GM19035 (cell line): Measurements from ENCODE around the gene BLNK.
A peak's percentile ranks its signal among the peaks of the same experiment; 100 is the strongest.

Source experiments
- ATAC-seq: cut with Tn5 transposase; IDR thresholded peaks from one replicate; pipeline ENCODE4 v1.9.1; 2021; ENCODE audit not compliant: unreplicated experiment

The BLNK gene

DNA sequence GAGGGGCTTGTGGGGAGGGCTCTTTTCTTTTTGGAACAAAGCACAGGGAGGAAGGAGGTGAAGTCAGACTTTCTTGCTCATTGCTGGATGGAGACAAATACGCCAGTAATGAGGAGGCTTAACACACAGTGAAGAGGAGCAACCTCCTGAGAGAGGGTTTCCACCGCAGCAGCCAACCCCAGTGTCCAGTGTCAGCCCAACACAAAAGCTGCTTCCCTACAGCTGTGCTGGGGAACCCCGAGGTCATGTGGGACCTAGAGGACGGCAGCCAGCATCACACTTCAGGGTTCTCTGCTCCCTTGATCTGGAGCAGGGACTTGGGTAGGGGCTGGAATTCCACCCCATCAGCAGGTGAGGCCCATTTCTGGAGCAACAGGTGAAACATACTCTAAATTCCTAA lies 7.7 kb downstream of the BLNK start:
- ATAC-seq, result no peak

DNA sequence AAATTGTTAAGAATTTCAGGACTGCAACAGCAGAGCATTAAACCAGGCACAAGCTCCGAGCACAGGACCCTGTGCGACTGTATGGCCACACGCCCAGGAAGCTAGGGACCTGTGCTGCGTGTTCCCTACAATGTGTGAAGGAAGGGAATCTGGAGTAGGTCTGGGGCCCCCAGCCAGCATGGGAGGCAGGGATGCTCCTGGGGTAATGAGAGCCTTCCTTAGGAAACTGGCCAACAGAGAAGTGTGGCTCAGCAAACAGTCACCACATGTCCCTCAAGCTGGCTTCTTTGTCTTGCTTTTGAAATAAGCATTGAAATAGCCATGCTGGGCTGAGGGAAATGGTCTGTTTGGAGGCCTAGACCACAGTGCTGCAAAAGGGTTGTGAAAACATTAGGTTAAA lies 8.2 kb downstream of the BLNK start:
- no peak for ATAC-seq

DNA sequence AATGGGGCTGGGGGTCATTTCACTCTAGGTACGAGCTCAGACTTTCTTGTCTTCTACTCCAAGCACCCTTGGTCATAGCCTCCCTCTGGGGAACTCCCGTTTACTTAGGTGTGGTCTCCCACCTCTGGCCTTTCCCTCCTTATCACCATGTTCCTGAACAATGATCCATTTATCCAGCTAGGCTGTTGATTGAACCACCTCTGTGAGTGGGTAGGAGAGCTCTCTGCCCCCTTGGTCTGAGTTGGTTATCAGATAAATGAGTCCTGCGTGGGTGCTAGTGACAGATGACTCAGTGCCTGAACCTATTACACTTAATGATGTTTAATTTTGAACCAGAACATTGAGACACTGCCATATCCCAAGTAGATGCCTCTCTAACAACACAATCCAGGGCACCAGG lies 9.4 kb downstream of the BLNK start:
- no peak for ATAC-seq

DNA sequence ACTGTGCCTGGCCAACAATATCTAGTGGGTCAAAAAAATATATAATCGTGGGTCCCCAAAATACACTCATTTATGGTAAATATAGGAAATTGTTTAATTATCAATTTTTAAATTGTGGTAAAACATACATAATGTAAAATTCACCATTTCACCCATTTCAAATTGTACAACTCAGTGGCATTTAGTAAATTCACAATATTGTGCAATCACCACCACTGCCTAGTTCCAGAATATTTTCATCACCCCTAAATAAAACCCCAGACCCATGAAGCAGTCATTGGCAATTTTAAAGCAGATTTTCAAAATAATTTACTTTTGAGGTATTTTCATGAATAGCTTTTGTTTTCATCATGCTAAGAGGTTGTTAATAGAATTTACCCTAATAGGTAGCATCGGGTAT lies 10.2 kb downstream of the BLNK start:
- no peak for ATAC-seq

DNA sequence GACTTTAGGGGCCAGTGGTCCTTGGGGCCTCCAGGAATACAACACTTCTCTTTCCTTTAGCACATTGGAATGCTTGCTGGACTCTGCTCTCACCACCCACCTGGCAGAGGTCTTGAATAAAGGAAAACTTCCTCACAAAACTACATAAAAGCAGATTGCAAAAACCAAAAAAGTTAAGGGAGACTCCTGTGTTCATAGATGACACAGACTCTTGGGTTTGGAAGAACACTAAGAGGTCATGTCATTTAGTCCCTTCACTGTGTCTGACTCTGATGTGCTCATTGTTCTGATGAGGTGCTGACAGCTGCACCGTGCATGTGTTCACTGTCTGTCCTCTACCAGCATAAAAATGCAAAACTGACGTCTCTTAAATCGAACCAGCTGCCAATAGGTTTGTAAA lies 11.4 kb downstream of the BLNK start:
- ATAC-seq, result no peak

DNA sequence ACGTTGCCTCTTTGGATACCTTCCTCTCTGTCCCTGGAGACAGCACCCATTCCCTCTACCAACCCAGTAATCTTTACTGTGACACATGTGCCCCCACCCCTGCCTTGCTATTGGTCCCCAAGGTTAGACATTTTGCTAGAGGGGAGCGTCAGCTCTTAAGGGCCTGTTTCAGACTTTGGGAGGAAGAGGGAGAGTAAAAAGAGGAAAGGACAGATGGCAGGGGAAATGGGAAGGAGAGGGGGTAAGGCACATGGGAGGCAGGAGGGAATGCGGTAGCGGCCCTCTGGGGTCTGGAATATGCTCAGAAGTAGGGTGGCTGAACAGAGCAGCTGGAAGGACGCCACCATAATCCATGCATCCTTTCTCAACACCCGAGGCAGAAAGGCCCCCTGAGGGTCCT lies 12.2 kb downstream of the BLNK start:
- ATAC-seq, result no peak

DNA sequence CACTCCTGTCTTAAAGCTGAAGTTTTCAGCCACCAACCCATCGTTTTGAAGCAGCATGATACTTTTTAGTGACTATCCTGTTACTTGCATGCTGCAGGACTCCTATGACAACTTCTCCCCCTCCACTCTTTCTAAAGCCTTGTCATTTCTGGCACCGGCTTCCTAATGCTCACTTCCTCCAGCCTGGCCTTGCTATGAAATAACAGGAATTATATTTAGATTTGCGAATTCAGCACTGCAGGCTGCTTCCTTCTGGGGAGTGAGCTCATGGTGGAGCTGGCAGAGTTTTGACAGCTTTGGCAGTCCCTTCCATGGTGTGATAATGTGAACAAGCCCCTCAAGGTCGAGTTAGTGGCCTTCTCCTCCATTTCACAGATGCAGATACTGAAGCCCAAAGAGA lies 13.4 kb downstream of the BLNK start:
- ATAC-seq, result no peak

DNA sequence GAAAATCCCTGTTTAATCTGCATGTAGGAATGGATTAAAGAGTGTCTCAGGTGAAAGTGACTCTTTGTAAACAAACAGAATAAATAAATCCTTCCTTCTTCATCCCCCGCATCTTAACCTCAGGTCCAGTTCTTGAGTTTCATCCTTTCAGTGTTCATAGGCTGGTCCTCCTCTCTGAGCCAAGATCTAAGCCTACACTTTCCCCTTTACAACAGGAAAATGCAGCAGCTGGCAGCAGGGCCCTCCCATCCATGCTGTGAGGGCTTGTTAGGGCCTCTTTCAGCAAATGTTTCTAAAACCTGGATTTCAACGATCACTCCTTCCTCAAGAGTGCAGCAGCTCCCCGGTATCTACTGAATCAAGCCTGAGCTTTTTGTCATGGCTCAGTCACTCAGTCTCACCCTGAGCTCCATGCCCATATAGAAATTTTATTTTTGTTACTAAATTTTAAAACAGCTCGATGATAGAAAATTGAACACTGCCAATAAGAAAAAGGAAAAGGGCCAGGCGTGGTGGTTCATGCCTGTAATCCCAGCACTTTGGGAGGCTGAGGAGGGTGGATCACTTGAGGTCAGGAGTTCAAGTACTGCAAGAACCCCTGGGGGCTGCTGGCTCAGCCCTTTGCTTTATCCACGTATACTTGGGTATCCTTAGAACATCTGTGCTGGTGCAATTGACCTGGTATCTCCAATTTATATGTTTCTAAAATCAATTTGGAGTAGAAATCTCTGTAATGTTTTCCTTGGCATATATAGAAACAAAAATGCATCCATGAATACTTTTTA lies 15.6 kb downstream of the BLNK start:
- no peak for ATAC-seq

DNA sequence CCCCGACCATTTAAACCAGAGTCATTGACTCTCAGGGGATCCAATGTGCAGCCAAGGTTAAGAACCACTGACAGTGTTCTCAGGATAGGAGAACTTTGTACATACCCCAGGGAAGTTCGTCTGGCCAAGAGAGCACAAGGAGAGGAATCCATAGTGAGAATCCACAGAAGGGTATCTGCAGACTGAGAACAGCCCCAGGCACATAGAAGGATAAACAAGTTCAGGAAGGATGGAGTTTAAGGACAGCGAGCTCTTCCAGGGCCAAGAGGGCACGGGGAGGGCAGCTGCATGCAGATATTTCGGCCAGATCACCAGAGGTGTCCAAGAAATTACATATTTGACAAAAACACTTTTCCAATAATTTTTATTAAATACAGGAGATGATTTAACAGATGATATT lies 16.4 kb downstream of the BLNK start:
- no peak for ATAC-seq

DNA sequence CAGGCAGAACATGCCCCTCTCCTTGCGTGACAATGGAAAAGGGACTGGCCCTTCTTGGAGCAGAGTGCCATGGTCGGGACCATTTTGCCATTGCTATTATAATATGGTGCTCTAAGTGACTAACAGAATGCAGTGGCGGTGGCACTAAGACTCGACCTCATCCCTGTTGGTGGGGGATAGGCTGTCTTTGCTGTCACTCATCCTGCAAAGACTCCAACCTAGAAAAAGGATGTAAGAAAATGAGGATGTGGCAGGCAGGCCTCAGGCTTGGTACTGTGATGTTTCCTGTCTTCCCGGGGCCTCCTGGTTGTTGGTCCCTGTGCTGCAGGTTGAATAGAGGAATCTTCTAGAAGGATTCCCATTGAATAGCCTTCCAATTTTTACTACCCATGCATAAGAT lies 18.6 kb downstream of the BLNK start:
- no peak for ATAC-seq

DNA sequence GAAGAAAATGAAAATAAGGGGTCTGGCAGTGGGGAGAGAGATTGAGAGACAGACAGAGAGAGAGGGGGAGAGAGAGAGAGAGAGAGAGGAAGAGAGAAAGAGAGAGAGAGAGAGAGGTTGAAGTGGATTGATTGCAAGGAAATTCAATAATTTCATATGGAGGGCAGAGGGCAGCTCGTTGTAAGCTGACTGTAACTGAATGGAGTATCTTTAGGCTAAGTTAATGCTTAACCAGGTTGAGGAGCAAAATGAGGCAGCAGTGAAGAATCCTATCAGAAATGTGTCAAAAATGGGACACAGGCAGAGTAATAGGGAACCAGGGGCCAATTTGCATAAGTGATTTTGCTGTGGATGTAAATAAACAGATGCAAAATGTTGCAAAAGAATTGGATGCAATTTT lies 21.0 kb downstream of the BLNK start:
- ATAC-seq, result no peak

DNA sequence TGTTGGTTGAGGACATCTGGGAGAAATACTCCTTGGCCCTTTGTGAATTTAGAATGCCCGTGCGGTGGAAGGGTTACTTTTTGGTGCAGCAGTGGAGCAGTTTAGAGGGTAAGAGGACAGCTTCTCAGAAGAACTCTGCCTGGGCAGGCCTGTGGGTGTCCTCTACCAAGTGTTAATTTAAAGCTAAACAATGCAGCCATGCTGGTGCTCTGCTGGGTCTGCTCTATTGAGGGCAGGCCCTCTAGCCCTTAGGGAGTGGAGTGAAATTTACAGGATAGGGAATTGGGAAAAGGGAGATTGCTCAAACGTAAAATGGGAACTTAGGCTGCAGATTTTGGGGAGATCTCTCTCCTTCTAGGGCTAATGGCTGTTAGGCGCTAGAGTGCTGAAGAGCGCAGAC lies 22.1 kb downstream of the BLNK start:
- no peak for ATAC-seq

DNA sequence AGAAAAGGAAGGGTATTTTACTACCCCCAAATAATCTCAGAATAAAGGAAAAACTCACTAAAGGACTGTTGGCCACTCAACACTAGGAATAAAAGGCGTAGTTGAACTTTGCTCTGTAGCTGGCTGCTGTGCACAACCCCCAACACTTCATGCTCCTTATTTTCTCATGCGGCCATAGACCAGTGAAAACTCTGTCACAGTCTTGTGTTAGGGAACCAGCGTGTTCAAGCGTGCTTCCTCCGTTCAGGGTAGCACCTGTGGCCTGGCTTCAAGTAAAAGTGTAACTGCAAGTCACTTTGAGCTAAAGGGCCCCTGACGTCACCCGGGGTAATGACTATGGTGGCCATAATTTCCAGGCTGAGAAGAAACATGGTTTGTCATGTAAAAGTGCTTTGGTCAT lies 27.0 kb downstream of the BLNK start:
- ATAC-seq, result peak; percentile 95

DNA sequence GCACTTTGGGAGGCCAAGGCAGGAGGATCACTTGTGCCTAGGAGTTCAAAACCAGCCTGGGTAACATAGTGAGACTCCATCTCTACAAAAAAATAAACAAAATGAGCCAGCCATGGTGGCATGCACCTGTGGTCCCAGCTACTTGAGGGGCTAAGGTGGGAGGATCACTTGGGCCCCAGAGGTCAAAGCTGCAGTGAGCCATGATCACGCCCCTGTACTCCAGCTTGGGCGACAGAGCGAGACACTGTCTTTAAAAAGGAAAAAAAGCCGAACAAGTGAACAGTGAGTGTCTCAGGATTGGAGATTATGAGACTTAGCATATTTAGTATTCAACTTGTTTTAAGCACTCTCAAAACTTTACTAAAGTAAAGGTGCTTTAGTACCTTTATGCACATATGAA lies 28.1 kb downstream of the BLNK start:
- ATAC-seq, result no peak

DNA sequence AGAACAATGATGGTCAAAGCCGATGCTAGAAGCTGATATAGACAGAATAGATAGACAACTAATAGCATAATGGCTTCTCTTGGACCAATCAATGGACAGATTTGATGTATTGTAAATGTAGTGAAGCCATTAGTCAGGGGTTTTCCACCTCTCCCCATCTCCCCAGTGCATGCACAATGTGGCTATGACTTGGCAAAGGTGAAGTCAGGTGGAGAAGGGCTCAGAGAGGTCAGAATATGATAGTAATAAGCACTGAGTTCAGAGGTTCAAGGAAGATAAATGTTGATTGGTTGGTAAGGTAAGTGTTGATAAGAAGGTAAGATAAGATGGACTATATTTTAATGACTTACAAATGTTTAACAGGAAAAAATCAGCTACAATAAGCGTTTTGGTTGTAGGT lies 28.5 kb downstream of the BLNK start:
- ATAC-seq, result no peak

DNA sequence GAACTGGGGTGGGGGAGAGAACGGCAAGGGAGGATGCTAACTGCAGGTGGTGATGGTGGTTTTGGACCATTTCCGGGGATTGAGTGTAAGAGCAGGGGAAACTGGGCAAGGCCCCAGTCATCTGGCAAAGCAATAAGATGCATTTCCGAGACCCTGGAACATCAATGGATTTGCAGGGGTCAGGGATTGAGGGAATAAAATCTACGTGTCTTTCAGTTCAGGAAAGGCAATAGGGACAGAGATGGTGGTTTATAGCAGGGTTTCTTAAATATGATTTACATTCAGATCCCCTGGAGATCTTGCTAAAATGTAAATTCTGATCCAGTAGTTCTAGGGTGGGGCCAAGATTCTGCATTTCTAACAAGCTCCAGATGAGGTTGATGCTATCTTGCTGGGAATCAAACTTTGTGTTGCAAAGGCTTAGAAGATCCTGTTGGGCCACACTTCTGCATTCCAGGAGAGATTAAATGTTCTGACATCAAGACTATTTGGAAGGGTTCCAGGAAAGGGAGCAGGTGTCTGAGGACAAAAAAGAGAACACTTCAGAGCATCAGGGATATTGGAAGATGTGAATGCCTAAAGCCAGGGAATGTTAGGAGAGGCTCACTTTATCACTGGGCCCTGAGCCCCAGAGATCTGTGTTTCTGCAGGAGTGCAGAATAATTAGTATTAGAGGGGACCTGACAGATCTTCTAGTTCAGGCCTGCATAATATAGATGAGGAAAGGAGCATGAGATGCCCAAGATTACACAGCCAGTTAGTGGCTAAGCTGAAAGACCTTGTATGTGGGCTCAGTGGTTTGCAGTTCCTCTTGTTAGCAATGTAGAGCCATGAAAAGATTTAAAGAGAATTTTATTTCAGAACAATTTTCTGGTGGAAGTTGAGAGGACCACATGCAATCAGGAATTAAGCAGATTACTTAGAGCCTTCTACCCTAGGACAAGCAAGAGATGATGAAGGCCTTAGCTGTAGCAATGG lies 32.4 kb downstream of the BLNK start:
- ATAC-seq, result no peak

DNA sequence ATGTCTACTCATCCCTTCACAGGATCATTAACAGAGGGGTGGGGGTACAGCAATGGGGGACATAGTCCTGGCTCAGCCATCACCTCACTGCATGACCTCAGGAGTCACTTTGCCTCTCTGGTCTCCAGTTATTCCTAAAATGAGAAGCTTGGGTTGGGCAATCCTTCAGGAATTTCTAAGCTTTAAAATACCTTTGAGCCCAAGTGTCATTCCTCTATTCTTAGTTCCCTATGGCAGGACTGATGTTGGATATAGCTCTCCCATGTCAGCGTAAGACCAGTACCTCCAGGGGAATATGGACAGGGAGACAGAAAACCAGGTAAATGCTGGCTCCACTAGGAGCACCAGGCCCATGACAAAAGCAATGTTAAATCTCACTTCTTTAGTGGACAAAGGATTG lies 34.5 kb downstream of the BLNK start:
- no peak for ATAC-seq

DNA sequence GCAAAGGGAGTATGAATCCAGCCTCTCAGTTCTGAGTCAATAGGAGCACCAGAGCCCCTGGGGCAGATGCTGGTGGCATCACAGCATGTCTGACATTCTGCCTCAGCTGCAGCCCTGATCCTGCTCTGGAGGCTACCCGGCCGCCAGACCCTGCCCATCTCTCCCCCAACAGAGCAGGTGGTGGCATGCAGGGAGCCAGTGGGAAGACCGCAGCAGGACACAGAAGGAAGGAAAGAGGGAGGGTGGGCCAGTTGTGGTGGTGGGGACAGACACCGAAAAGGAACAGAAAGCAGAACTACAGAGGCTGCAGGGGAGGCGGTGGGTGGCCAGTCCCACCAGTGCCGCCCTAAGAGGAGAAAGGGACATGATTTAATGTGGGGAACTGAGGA lies 35.3 kb downstream of the BLNK start:
- ATAC-seq, result no peak

DNA sequence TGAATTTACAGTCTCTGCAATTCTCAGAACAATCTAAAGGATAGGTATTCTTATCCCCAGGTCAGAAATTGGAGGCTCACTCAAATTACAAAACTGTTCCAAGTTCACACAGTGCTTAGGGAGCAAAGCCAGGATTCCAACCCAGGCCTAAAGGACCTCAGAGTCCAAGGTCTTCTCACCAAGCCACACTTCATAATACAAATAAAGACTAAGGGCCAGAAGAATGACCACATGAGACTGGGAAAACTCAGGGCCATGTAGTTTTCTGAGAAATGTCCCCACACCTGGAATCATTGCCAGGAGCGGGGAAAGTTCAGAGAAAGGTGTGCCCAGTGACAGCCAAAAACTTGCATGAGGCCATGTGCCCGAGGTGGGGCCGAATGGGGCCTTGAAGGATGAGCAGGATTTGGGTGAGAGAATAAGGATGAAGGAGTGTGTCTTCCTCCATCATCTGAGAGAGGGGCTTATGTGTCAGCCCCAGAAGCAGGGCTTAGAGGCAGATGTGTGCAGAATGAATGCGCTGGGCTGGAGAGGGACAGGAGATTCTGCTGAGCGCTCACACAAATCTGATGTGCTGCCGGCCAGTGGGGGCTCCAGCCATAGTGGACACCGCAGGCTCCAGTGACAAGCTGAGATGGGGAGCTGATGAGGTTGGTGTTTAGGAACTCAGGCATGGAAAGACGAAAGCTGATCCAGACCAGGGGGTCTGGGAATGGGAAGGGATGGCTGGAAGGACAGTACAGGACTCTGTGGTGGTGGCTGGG lies 35.9 kb downstream of the BLNK start:
- no peak for ATAC-seq

DNA sequence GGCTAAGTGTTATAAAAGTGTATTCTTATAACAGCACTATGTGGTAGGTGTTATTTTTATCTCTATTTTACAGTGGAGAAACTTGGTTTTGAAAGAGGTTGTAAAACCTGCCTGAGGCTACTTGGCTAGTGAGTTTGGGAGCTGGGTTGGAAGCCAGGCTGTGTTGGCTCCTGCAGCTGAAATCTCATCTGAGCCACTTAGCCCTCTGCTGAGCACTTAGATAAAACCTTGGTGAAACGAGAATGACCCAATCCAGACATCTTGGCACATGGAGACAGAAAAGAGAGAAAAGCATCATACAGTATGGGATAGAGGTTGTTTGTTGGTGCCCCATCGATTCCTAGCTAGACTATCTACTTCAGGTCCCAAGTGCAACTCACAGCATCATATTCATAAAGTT lies 37.4 kb downstream of the BLNK start:
- no peak for ATAC-seq

DNA sequence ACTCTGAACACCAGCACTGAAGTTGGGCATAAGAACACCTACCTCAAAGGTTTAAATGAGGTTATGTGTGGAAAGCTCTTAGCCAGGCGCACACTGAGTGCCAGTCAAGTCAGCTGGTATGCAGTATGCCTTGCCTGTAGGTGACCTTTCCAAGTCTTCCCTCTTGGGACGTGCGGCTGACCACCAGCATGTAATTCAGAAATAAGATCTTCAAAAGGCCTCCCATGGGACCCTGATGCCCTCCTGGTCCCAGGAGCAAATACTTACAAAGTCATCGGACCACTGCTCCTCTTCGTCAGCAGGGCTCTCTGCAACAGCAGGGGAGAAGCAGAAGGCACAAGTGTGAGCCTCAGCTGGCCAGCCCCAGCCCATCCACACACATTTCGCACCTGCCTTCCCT lies 40.8 kb downstream of the BLNK start:
- ATAC-seq, result no peak
